GM19324 (cell line): ENCODE data around the gene CHRM1.
A peak's percentile ranks its signal among the peaks of the same experiment; 100 is the strongest.

ENCODE experiments used
- ATAC-seq: cut with Tn5 transposase; IDR thresholded peaks from one replicate; pipeline ENCODE4 v1.9.1; 2021; ENCODE audit warnings: mild to moderate bottlenecking, moderate library complexity; ENCODE audit not compliant: unreplicated experiment, low FRiP score

Gene CHRM1

GRCh38 chr11:62905927-62906531 is 15.1 kb downstream of the CHRM1 start:
- ATAC-seq: no peak

DNA sequence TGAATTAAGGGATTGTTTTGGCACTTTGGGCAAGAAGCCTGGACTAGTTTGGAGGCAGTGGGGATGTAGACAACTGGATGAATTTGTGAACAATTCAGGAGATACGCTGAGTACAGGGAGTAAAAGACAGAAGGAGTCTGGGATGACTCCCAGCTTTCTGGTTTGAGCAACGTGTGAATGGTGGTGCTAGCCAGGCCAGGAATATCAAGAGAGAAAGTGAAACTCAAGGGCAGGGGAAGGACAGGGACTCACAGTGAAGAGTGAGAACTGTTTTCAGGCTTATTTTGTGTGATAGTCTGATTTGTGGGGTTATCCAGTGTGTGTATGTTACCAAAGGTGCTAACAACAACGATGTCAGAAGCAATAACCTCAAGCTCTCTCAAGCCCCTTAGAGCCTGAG is 15.9 kb downstream of the CHRM1 start:
- ATAC-seq: no peak

DNA sequence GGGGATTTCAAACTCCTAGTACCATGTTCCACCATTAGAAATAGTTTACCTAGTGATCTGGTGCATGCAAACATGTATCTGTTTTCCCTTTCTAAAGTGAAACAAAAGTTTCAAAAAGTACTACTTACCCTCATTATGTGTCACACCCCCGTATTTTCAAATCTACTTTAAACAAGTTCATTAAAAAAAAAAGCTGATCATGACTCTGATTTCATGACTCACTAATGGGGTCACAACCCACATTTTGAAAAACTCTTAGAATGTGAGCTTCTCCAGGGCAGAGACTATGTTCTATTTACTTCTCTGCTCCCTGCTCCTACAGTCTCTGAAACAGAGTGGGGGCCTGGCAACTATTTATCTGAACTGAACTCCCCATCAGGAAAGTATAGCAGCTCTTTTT is 18.2 kb downstream of the CHRM1 start:
- ATAC-seq: no peak

DNA sequence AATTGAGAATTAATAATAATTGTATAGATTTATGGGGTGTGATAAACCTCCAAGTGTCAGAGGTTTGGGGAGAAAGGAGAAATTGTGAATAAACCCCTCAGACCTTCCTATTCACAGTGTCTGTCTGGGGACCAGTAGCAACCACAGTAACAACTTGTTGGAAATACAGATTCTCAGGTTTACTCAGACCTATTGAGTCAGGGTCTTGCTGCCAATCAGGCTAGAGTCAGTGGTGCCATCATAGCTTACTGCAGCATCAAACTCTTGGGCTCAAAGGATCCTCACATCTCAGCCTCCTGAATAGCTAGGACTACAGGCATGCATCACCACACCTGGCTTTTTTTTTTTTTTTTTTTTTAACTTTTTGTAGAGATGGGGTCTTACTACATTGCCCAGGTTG is 23.1 kb downstream of the CHRM1 start:
- no peak for ATAC-seq

DNA sequence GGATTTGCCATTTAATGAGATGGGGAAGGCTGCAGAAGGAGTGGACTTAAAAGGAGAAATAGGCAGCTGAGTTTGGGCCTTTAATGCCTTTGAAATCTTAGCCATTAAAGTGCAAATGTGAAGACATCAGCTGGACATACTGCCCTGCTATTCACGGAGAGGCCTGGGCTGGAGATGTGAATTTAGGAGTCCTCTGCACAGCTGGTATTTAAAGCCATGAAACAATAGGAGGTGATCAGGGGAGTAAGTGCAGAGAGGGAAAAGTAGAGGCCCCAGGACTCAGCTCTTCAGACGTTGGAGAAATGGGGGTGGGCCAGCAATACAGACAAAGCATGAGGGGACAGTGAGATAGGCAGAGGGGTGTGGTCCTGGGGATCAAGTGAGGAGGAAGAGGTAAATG is 23.9 kb downstream of the CHRM1 start:
- no peak for ATAC-seq

DNA sequence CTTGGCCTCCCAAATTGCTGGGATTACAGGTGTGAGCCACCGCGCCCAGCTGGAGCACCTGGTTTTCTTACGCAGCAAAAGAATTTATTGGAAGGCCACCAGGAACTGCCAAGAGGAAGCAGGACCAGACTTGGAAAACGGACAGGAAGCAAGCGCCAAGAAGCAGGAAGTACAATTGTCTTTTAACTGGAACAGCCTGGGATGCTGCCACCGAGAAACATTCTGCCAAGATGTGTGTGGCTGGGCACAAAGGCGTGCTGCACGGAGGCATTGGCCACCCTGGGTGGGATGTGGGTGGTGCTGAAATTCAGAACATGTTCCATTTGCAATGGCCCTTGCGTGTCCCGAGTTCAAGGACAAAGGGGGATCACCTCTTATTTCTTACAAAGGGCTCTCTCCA is 25.1 kb downstream of the CHRM1 start:
- no peak for ATAC-seq

DNA sequence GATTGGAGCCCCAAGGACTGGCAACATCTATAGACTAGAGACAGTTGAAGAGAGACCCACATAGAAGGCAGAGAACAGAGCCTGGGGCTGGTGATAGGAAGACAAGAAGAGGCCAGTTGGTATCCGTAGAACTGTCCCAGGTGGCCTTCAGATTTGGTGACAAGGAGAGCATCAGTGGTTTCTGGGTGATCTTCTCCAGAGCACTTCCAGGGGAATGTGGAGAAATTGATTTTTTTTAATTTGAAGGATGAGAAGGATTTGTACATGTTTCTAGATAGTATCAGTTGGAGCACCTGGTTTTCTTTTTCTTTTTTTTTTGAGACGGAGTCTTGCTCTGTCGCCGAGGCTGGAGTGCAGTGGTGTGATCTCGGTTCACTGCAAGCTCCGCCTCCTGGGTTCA is 25.7 kb downstream of the CHRM1 start:
- no peak for ATAC-seq

GRCh38 chr11:62892077-62892922 is 28.9 kb downstream of the CHRM1 start:
- ATAC-seq: no peak

- no peak for ATAC-seq
Measured at GRCh38 chr11:62889484-62890437, 31.4 kb downstream of the CHRM1 start.

- no peak for ATAC-seq
Measured at GRCh38 chr11:62889126-62889483, 32.1 kb downstream of the CHRM1 start.

- ATAC-seq: no peak
Measured at GRCh38 chr11:62888406-62888805, 32.8 kb downstream of the CHRM1 start.

DNA sequence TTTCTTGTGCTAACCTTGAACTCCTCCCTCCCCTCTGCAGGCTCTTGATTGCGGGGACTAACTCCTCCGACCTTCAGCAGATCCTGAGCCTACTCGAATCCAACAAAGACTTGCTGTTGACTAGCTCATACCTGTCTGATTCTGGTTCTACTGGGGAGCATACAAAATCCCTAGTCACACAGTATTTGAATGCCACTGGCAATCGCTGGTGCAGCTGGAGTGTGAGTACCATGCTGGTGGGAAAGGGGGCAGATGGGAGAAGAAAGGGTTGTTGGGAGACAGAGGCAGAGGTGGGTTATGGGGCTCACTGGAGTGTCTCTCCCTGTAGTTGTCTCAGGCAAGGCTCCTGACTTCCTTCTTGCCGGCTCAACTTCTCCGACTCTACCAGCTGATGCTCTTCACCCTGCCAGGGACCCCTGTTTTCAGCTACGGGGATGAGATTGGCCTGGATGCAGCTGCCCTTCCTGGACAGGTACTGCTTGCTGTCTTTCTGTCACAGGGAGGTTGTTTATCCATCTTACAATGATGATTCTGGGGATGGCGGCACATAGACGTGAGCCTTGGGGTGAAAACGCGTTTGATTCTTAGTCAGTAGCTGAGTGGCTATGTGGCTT is 35.9 kb downstream of the CHRM1 start:
- no peak for ATAC-seq

- no peak for ATAC-seq
Measured at GRCh38 chr11:62883673-62884072, 37.5 kb downstream of the CHRM1 start.

DNA sequence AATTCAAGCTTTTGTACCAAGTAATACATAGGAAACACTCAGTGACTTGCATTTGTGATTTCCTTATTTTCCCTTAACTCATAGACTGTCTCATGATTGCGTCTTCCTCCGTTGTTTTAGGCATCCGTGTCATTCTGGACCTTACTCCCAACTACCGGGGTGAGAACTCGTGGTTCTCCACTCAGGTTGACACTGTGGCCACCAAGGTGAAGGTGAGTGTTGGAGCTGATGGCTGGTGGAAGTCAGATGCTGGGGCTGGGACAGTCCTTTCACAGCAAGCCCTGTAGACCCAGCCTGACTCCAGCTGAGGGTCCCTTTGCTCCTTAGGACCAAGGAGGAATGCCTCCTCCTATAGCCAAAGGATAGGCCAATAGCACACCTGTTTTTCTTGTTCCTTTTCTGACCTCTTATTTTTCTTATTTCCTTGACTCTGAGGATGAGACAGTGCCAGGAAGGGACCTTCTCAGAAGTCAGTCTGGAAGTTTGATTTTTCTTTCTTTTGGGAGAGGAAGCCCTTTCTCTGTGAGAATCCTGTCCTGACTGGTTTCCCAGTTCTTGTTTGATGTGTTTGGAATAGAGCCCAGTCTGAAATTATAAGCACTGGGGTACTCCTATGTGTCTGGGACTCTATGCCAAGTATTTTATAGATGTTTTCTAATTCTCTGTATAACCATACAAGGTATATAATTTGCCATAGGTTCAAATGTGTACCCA is 38.2 kb downstream of the CHRM1 start:
- no peak for ATAC-seq

DNA sequence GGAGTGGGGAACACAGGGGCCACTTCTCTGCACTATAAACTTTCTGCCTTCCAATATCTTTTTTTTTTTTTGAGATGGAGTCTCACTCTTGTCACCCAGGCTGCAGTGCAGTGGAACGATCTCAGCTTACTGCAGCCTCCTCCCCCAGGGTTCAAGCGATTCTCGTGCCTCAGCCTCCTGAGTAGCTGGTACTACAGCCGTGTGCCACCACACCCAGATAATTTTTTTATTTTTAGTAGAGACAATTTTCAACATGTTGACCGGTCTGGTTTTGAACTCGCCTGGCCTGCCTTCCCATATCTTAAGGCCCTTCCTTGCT is 38.8 kb downstream of the CHRM1 start:
- no peak for ATAC-seq

DNA sequence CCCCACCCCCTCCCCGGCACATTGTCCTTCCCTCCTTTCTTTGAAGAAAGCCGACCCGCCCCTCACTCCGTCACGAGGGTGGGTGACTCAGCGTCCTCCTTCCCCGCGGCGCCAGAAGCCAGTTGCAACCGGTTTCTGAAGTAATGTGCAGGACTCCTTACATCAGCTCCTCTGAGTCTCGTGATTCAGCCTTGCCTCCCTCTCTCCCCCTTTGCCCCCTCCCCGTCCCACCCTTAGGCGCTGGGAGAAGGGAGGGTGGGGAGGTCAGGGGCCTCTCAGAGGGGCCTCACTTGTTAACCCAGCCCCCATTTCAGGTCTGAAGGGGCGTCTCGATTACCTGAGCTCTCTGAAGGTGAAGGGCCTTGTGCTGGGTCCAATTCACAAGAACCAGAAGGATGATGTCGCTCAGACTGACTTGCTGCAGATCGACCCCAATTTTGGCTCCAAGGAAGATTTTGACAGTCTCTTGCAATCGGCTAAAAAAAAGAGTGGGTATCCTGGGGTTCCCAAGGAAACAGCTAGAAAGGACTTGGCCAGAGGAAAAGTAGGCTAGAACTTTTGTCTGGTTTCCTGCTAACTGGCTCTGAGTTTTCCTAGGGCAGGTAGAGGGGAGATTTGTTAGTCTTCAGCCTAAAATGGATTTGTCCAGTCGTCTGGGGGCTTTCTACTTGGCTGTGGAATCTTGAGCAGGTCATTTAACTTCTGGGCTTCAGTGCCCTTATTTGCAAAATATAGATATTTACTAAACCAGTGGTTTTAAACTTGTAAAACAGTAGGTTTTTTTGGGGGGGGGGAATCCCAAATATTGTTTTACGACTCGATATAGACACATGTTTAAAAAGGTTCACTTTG is 39.4 kb downstream of the CHRM1 start:
- no peak for ATAC-seq

DNA sequence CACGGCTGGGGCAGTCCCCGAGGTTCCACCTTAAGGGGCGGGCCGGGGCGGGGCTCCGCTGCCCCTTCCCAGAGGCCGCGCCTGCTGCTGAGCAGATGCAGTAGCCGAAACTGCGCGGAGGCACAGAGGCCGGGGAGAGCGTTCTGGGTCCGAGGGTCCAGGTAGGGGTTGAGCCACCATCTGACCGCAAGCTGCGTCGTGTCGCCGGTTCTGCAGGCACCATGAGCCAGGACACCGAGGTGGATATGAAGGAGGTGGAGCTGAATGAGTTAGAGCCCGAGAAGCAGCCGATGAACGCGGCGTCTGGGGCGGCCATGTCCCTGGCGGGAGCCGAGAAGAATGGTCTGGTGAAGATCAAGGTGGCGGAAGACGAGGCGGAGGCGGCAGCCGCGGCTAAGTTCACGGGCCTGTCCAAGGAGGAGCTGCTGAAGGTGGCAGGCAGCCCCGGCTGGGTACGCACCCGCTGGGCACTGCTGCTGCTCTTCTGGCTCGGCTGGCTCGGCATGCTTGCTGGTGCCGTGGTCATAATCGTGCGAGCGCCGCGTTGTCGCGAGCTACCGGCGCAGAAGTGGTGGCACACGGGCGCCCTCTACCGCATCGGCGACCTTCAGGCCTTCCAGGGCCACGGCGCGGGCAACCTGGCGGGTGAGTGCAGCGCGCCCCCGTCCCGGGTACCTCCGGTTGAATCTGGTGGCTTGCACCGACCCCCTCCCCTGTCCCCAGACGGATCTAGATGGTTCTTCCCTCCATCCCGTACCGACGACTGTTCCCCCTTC is 40.2 kb downstream of the CHRM1 start, which contains the start of gene SLC3A2:
SLC3A2 (plus strand) TSS at position 94 of the 776 bp plus-strand sequence; CDS start at position 222, 128 bp downstream.
- peak; percentile 80 for ATAC-seq

DNA sequence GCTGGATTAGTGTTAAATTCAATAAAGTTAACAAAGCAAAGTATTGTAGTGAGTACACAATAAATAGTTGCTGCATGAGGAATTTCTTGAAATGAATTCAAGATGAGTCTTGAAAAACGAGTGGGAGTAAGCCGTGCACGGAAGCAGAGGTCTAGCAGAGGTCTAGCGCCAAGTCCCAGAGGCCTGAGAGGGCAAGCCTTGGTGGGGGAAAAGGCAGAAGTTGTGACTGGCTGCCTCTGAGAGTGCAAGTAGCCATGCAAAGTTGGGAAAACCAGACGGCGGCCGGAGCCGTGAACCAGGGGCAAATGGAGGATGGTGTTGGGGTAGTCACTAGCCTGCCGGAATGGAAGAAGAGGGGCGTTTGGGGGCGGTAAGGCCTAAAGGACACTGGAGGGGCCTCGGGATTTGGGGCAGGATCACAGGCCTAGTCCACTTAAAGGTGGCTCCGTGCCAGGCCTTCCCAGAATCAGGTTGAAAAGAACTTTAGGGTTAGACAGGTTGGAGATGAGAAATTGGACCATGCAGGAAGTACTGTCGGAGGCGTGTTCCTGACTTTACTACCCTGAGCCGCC is 40.8 kb downstream of the CHRM1 start:
- ATAC-seq: peak; percentile 14
